Measurements from ENCODE around the gene YTHDC1. TPM values are rescaled to one million over a fixed set of nuclear protein-coding genes. Genes with fewer than 3 reads are reported as not detected.

The YTHDC1 gene
- total and polyA plus RNA-seq, 2 of the 13 experiments (the other 11 are each of a cell fraction or from before 2014, with no cell fraction given): 37.3 to 56.8 TPM

DNA sequence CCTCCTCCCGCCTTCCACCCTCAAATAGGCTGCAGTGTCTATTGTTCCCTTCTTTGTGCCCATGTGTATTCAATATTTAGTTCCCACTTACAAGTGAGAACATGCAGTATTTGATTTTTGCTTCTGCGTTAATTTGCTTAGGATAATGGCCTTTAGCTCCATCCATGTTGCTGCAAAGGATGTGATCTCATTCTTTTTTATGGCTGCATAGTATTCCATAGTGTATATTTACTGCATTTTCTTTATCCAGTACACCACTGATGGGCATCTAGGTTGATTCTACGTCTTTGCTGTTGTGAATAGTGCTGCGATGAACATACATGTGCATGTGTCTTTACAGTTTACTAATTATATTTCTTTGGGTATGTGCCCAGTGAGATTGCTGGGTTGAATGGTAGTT is 52.8 kb downstream of the YTHDC1 start:
- ATAC-seq (no peak), FAIRE-seq (no peak), DNase-seq (ENCODE audit: low spot score) (no peak)
- no peaks in the 10 kb centered on the region for H4K20me1 ChIP-seq (ENCODE audit: insufficient read depth, low read length)
- H3K27ac ChIP-seq (ENCODE audit: extremely low read length, insufficient read depth, low read length): no peak overlapping the region
- H3K79me2 ChIP-seq (ENCODE audit: insufficient read depth, low read length): no peaks in the 10 kb centered on the region
- H3K27me3 ChIP-seq (ENCODE audit: control insufficient read depth in 1 of 2, insufficient read depth in 2 of 2, low read length in 2 of 2): no peaks in the 10 kb centered on the region; a peak in 1 of 5 replicates
- in situ Hi-C loops (cut with HindIII; ENCODE audit: extremely low pct_ligation_motif_present, low pct_unique_long_range_greater_than_20kb): no loop called here
- H3K4me2 ChIP-seq (ENCODE audit: low read depth, low read length): no peak overlapping the region
- ChIA-PET POLR2A (no interaction called here), CTCF (ENCODE audit: low intra/inter-chr PET ratio, low total read pairs) (no interaction called here)
- 55% methylated on average over 4 of the region's 4 CpGs for WGBS (ENCODE audit: low lambda C conversion rate)
- no peak overlapping the region for H2AFZ ChIP-seq (ENCODE audit: low read length)
- TF ChIP-seq BHLHE40 (IDR thresholded peaks at IDR 0.05; ENCODE audit: low read length): no peak
- no peak for TF ChIP-seq RAD51 (IDR thresholded peaks at IDR 0.05; ENCODE audit: borderline replicate concordance)
- no peak for TF ChIP-seq ZNF639 (CRISPR knock-in tag; conservative IDR thresholded peaks at IDR 0.05)
- no peak for TF ChIP-seq SMAD1 (CRISPR knock-in tag; IDR thresholded peaks at IDR 0.05; ENCODE audit: borderline replicate concordance, low read depth)
- TF ChIP-seq, protein P1, sequence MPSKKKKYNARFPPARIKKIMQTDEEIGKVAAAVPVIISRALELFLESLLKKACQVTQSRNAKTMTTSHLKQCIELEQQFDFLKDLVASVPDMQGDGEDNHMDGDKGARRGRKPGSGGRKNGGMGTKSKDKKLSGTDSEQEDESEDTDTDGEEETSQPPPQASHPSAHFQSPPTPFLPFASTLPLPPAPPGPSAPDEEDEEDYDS (CRISPR knock-in tag; IDR thresholded peaks at IDR 0.05): no peak
- no peaks in the 10 kb centered on the region for H3K36me3 ChIP-seq (replicated peaks in 1 of 2; ENCODE audit: control insufficient read depth in 1 of 2, insufficient read depth in 2 of 2, low read length in 2 of 2)
- intact Hi-C loops (cut with micrococcal nuclease; ENCODE audit: unreplicated experiment): no loop called here
- no peak overlapping the region for H3K4me3 ChIP-seq (replicated peaks in 1 of 3; ENCODE audit: insufficient read depth in 1 of 3, low read depth in 2 of 3, low read length in 3 of 3)
- no peaks in the 10 kb centered on the region; the same call in 1 of the 2 replicates for H3K9me3 ChIP-seq (ENCODE audit: low read length)
- no TSS peak for BruUV-seq (replicated peaks)
- peaks cover 27% of the 10 kb centered on the region for H3K4me1 ChIP-seq (ENCODE audit: insufficient read depth, low read length)
- no peak overlapping the region for H3K9ac ChIP-seq (ENCODE audit: insufficient read depth, low read depth, low read length)

GRCh38 chr4:68291256-68291655 is 58.6 kb downstream of the YTHDC1 start:
- in situ Hi-C loops (cut with HindIII; ENCODE audit: extremely low pct_ligation_motif_present, low pct_unique_long_range_greater_than_20kb): no loop called here
- Histone ChIP-seq H3K36me3 (replicated peaks in 1 of 2; ENCODE audit: control insufficient read depth in 1 of 2, insufficient read depth in 2 of 2, low read length in 2 of 2) (no peaks in the 10 kb centered on the region), H2AFZ (ENCODE audit: low read length) (no peak overlapping the region), H3K79me2 (ENCODE audit: insufficient read depth, low read length) (no peaks in the 10 kb centered on the region), H4K20me1 (ENCODE audit: insufficient read depth, low read length) (no peaks in the 10 kb centered on the region), H3K4me3 (replicated peaks in 1 of 3; ENCODE audit: insufficient read depth in 1 of 3, low read depth in 2 of 3, low read length in 3 of 3) (no peak overlapping the region), H3K9ac (ENCODE audit: insufficient read depth, low read depth, low read length) (no peak overlapping the region), H3K27me3 (ENCODE audit: control insufficient read depth in 1 of 2, insufficient read depth in 2 of 2, low read length in 2 of 2) (no peaks in the 10 kb centered on the region; a peak in 1 of 5 replicates), H3K4me2 (ENCODE audit: low read depth, low read length) (no peak overlapping the region), H3K4me1 (ENCODE audit: insufficient read depth, low read length) (peaks cover 7% of the 10 kb centered on the region; the same call in 1 of the 2 replicates), H3K27ac (ENCODE audit: extremely low read length, insufficient read depth, low read length) (no peak overlapping the region), H3K9me3 (ENCODE audit: low read length) (no peaks in the 10 kb centered on the region; the same call in 1 of the 2 replicates)
- TF ChIP-seq SP5 (CRISPR knock-in tag; IDR thresholded peaks at IDR 0.05; ENCODE audit: borderline replicate concordance, low read depth) (no peak), ZNF431 (CRISPR knock-in tag; IDR thresholded peaks at IDR 0.05; ENCODE audit: borderline replicate concordance, low read depth) (peak; percentile 95)
- intact Hi-C loops (cut with micrococcal nuclease; ENCODE audit: unreplicated experiment): no loop called here
- no TSS peak for BruUV-seq (replicated peaks)
- WGBS (ENCODE audit: low lambda C conversion rate): 0% methylated on average over 1 of the region's 1 CpG
- FAIRE-seq: no peak
- DNase-seq (ENCODE audit: low spot score): no peak
- ChIA-PET CTCF (ENCODE audit: low intra/inter-chr PET ratio, low total read pairs) (no interaction called here), POLR2A (no interaction called here)
- no peak for ATAC-seq
